Large intestine (tissue), 3 donors: Measurements from ENCODE around the gene AUNIP. TPM values are rescaled to one million over a fixed set of nuclear protein-coding genes. Genes with fewer than 3 reads are reported as not detected.
A peak's percentile ranks its signal among the peaks of the same experiment; 100 is the strongest.
"Not testable (repeated sequence)": the region's sequence is repeated elsewhere in the genome, so short reads cannot be mapped to it uniquely, and the experiment has no call there.

ENCODE experiments used
- DNase-seq, 2 donors: peaks; one replicate each; pipeline versions ENCODE4 v3.0.0 to v3.0.0-alpha.2; 2013
- H3K27ac ChIP-seq: one replicate; pipeline ENCODE4 v1.5.1; 2013; ENCODE audit warnings: low read length
- H3K27me3 ChIP-seq: 2 replicates; pipeline ENCODE4 v1.6.1; 2013; ENCODE audit warnings: low read length; ENCODE audit not compliant: control insufficient read depth, insufficient read depth
- H3K36me3 ChIP-seq: 2 replicates; pipeline ENCODE4 v1.6.1; 2013; ENCODE audit warnings: low read length; ENCODE audit not compliant: control insufficient read depth, insufficient read depth
- H3K4me1 ChIP-seq: one replicate; pipeline ENCODE4 v1.6.1; 2013; ENCODE audit warnings: low read length; ENCODE audit not compliant: control insufficient read depth, insufficient read depth
- H3K4me3 ChIP-seq: one replicate; pipeline ENCODE4 v1.5.1; 2013; ENCODE audit warnings: low read length
- H3K9me3 ChIP-seq: one replicate; pipeline ENCODE4 v1.6.1; 2013; ENCODE audit warnings: mild to moderate bottlenecking, low read depth, low read length, moderate library complexity; ENCODE audit not compliant: control insufficient read depth
- WGBS: methylation state at CpG from one replicate; pipeline ENCODE4 v1.1.5; 2013; ENCODE audit warnings: low lambda C conversion rate; ENCODE audit not compliant: insufficient coverage; 5-methylcytosine and 5-hydroxymethylcytosine counted together
- polyA plus RNA-seq: library from polyadenylated mRNA; unstranded; fragments of 120-200 nt; gene quantifications from one replicate; pipeline ENCODE4 v1.2.1, GENCODE V29; 2013

AUNIP gene
- polyA plus RNA-seq, 1 donor: 2.0 TPM

DNA sequence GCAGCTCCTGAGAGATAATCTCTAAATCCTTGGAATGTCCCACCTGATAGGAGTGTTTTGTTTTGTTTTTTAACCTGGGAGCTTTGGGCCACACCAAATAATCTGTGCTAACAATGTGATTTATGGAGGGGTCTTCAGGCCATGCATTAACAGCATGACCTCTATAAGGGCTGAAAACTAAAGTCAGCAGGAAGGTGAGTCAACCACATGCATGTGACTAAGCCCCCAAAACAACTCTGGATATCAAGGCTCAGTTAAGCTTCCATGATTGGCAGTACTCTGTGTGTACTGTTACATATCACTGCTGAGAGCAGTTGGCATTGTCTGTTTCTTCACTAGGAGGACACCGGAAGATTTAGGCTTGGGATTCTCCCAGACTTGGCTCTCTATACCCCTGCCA lies 10.7 kb downstream of the AUNIP start:
- H3K36me3 ChIP-seq: no peaks in the 10 kb centered on the region
- no peaks in the 10 kb centered on the region for H3K27me3 ChIP-seq
- no CpG with 5 or more reads among the region's 1 CpG for WGBS

DNA sequence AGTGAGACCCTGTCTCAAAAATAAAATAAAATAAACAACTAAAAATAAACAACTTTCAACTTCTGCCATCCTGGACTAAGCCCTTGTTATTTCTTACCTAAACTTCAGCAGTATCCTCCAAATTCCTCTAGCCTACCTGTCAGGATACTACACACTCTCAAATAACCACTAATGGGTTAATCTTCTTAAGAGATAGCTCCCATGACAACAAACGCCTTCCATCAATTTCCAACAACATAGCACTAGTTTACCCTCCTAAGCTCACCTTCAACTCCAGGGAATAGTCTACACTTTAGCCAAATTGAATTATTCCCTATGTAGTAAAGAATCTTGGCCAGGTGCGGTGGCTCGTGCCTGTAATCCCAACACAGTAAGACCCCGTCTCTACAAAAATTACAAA lies 11.3 kb downstream of the AUNIP start:
- H3K27me3 ChIP-seq: no peaks in the 10 kb centered on the region
- H3K4me3 ChIP-seq: no peak overlapping the region
- H3K27ac ChIP-seq: no peak overlapping the region
- H3K36me3 ChIP-seq: no peaks in the 10 kb centered on the region
- DNase-seq: no peak
- H3K9me3 ChIP-seq: no peaks in the 10 kb centered on the region
- WGBS: no CpG with 5 or more reads among the region's 4 CpGs
- H3K4me1 ChIP-seq: no peaks in the 10 kb centered on the region

More for the DNA sequence above, 10.7 kb downstream of the AUNIP start:
- H3K27ac ChIP-seq: no peak overlapping the region
- DNase-seq: no peak
- no peaks in the 10 kb centered on the region for H3K9me3 ChIP-seq
- H3K4me1 ChIP-seq: no peaks in the 10 kb centered on the region
- H3K4me3 ChIP-seq: no peak overlapping the region

DNA sequence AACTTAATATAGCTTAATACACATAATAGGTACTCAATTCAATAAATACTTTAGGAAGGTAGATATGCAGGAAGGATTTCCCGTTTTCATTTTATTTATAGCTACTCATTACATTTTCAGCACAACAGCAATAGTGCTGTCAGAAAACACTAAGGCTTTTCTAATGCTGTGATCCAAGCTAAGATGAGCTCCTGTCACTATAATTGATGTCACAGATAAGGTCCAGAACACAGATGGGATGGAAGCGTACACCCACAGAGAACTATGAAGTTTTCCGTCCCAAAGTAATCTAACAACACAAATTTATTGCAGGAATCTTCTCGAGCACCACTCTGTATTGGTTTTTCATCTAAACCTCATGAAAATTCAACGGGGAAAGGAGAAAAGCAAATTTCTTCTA lies 13.6 kb downstream of the AUNIP start:
- DNase-seq: no peak
- Histone ChIP-seq H3K9me3 (no peaks in the 10 kb centered on the region), H3K36me3 (no peaks in the 10 kb centered on the region), H3K27me3 (no peaks in the 10 kb centered on the region), H3K27ac (no peak overlapping the region), H3K4me3 (no peak overlapping the region), H3K4me1 (no peaks in the 10 kb centered on the region)
- 60% methylated on average over 1 of the region's 5 CpGs for WGBS

DNA sequence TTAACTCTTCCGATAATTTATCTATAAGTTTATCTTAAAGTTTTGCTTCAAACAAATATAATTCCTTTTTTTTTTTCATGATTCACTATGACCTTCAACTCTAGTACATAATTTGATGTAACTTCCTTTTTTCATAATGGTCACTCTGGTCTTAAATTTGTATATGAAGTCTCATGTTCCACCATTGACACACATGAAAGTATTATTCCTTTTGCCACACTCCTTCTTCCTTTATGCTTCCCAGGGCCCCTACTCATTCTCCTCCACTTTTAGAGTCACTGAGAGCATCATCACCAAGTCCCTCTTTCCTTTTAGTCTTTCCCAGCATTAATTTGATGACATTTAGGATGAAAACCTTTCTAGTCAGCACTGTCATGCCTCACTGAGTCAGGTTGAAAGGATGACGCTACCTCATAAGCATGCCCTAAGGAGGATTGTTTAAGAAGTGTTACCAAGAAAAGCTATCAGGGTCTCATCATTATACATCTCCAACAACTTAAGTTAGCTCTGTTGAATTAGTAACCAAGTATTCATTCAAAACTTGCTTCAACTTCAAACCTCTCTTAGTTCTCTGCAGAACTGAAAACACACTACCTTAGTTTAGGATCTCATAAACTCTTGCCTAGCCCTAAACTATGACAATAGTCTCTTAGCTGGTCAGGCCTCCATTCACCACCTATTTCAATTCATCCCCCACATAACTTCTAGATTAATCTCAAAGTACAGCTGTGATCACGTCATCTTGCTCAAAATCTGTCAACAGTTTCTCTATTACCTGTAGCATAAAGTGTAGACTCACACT lies 14.5 kb downstream of the AUNIP start:
- DNase-seq: no peak
- H3K9me3 ChIP-seq: no peaks in the 10 kb centered on the region
- no peak overlapping the region for H3K4me3 ChIP-seq
- H3K27ac ChIP-seq: no peak overlapping the region
- whole genome bisulfite sequencing: 91% methylated on average over 1 of the region's 3 CpGs
- no peaks in the 10 kb centered on the region for H3K36me3 ChIP-seq
- no peaks in the 10 kb centered on the region for H3K4me1 ChIP-seq
- H3K27me3 ChIP-seq: no peaks in the 10 kb centered on the region

DNA sequence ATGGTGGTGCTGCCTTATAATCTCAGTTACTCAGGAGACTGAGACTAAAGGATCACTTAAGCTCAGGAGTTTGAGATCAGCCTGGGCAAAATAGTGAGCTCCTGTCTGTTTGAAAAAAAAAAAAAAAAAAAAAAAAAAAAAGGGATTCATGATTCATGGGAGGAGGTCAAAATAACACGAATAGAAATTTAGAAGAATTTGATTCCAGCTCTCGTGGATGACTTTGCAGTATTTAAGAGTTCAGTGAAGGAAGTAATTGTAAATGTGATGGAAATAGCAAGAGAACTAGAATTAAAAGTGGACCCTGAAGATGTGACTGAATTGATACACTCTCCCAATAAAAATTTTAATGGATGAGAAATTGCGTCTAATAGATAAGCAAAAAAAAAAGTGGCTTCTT lies 15.8 kb downstream of the AUNIP start:
- no peak for DNase-seq
- no peaks in the 10 kb centered on the region for H3K9me3 ChIP-seq
- WGBS: 100% methylated on average over 1 of the region's 3 CpGs
- no peaks in the 10 kb centered on the region for H3K4me1 ChIP-seq
- H3K27ac ChIP-seq: no peak overlapping the region
- H3K27me3 ChIP-seq: no peaks in the 10 kb centered on the region
- no peaks in the 10 kb centered on the region for H3K36me3 ChIP-seq
- no peak overlapping the region for H3K4me3 ChIP-seq

DNA sequence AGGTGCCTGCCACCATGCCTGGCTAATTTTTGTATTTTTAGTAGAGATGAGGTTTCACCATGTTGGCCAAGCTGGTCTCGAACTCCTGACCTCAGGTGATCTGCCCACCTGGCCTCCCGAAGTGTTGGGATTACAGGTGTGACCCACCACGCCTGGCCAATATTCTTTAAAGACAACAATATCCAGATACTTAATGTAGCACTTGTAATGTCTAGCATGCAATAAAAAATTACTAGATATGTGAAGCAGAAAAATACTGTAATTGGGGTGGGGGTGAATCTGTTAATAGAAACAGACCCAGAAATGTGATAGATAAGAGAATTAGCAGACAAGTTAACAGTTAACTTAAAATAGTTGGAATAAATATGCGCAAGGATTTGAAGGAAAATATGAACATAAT lies 19.4 kb downstream of the AUNIP start:
- 47% methylated on average over 1 of the region's 4 CpGs for WGBS

DNA sequence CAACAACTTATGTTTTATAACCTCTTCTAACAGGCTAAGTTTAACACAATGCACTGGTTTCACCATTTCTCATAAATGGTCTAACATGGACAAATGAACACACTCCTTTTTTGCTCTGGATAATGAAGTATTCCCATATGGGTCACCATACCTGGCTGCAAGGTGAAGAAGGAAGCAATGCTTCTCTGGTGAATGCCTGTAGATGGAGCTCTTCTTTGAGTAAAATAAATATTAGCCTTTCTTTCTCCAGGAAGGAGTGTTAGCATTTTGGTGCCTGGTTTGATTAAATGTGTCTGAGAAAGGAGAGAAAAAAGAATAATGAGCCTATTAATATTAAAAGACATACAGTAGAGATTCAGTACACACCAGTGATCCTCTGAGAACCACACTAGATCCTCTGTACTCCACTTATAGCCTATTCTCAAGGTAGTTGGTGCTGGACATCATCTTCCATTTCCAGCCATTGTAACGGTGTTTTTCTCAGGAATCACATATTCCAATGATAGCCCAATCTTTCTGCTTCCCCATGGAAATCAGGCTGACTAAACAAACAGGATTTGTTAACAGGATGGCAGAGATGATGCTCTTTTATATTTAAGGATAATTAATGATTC lies 21.9 kb downstream of the AUNIP start:
- peaks cover 25% of the 10 kb centered on the region for H3K36me3 ChIP-seq
- DNase-seq: peak in 1 of 2 donors; percentile 44
- no peak overlapping the region for H3K4me3 ChIP-seq
- H3K9me3 ChIP-seq: no peaks in the 10 kb centered on the region
- H3K27ac ChIP-seq: no peak overlapping the region
- WGBS: no CpG with 5 or more reads among the region's 1 CpG
- no peaks in the 10 kb centered on the region for H3K27me3 ChIP-seq
- H3K4me1 ChIP-seq: peaks cover 7% of the 10 kb centered on the region

More for the DNA sequence above, 19.4 kb downstream of the AUNIP start:
- H3K4me3 ChIP-seq, DNase-seq, H3K9me3 ChIP-seq, H3K36me3 ChIP-seq, H3K27ac ChIP-seq, H3K4me1 ChIP-seq, H3K27me3 ChIP-seq: not testable (repeated sequence)

DNA sequence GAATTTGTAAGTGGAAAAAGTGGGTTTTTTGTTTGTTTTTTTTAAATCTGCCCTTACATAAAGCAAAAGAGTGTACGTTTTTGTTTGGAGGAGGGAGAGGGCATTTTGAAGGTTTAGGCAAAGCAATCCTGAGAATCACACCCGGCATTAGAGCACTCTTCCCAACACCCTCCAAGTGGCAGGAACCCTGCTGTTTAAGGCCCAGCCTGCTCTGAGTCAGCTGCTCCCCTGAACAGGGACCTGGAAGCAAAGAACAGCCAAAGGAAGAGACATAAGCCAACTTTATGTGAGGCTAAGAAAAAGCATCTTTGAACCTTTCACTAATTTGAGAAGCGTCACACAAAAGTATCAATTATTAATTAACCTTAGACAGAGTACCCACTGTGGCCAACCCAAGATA lies 22.6 kb downstream of the AUNIP start:
- H3K4me1 ChIP-seq: peaks cover 14% of the 10 kb centered on the region
- DNase-seq: no peak
- H3K36me3 ChIP-seq: peaks cover 32% of the 10 kb centered on the region
- no peaks in the 10 kb centered on the region for H3K9me3 ChIP-seq
- H3K27me3 ChIP-seq: no peaks in the 10 kb centered on the region
- H3K4me3 ChIP-seq: no peak overlapping the region
- H3K27ac ChIP-seq: no peak overlapping the region
- WGBS: no CpG with 5 or more reads among the region's 3 CpGs

DNA sequence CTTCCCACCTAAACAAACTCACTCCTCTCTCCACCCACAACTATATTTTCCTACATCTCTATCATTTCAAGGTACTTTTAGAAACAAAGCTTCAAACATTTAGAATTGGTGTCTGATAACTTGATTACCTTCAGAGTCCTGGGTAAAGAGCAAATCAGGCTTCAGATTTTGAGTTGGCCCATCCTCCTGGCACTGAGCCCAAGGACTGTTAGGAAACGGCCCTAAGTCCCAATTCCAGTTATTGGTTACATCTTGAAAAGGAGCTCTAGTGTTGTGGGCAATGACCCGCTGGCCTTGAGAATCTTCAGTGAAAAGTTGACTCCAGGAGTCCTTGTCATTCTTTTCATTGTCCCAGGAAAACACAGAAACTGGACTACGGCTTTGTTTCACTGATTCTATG lies 24.4 kb downstream of the AUNIP start:
- Histone ChIP-seq H3K4me1 (peaks cover 20% of the 10 kb centered on the region), H3K27me3 (no peaks in the 10 kb centered on the region), H3K27ac (no peak overlapping the region), H3K36me3 (peaks cover 50% of the 10 kb centered on the region), H3K4me3 (no peak overlapping the region), H3K9me3 (no peaks in the 10 kb centered on the region)
- WGBS: no CpG with 5 or more reads among the region's 3 CpGs
- DNase-seq: no peak

DNA sequence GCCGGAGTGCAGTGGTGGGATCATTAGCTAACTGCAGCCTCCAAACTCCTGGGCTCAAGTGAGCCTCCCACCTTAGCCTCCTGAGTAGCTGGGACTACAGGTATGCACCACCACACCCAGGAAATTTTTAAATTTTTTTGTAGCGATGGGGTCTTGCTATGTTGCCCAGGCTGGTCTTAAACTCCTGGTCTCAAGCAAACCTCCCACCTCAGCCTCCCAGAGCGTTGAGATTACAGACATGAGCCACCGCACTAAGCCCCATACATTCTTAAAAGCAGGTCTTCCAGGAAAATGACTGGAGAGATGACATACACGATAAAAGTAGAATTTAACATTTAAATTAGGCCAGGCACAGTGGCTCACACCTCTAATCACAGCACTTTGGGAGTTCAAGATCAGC lies 26.1 kb downstream of the AUNIP start:
- peaks cover 65% of the 10 kb centered on the region for H3K36me3 ChIP-seq
- peaks cover 20% of the 10 kb centered on the region for H3K4me1 ChIP-seq
- no CpG with 5 or more reads among the region's 5 CpGs for WGBS
- no peaks in the 10 kb centered on the region for H3K27me3 ChIP-seq
- no peak overlapping the region for H3K27ac ChIP-seq
- no peak overlapping the region for H3K4me3 ChIP-seq
- DNase-seq: no peak
- no peaks in the 10 kb centered on the region for H3K9me3 ChIP-seq
